ENCODE measurements around the gene MLLT3. TPM values are rescaled to one million over a fixed set of nuclear protein-coding genes. Genes with fewer than 3 reads are reported as not detected.

The MLLT3 gene
- total RNA-seq, 1 donor from 2014 or later = 39.1 TPM

GRCh38 chr9:20529837-20530236, 92.5 kb downstream of the MLLT3 start:
- no peaks in the 10 kb centered on the region for H3F3A ChIP-seq (ENCODE audit: low read depth)
- no peaks in the 10 kb centered on the region for H3K9me3 Mint-ChIP-seq
- peaks cover 6% of the 10 kb centered on the region for H3K4me1 ChIP-seq
- no peaks in the 10 kb centered on the region for H3K27me3 ChIP-seq
- H3K9me3 ChIP-seq (ENCODE audit: low read depth) = no peaks in the 10 kb centered on the region
- peaks cover 10% of the 10 kb centered on the region for H3K4me1 Mint-ChIP-seq
- H3K79me2 ChIP-seq (ENCODE audit: low read depth) = no peaks in the 10 kb centered on the region
- no peak overlapping the region for H2AFZ ChIP-seq (replicated peaks)
- H3K36me3 Mint-ChIP-seq = peaks cover 4% of the 10 kb centered on the region
- H4K20me1 ChIP-seq (ENCODE audit: low read depth) = no peaks in the 10 kb centered on the region
- no peaks in the 10 kb centered on the region for H3K36me3 ChIP-seq
- H3K4me3 ChIP-seq = no peak overlapping the region
- no peak overlapping the region for H3K9ac ChIP-seq
- TF ChIP-seq CTCF (IDR thresholded peaks at IDR 0.05) (no peak), EZH2phosphoT487 (IDR thresholded peaks at IDR 0.05) (no peak), EZH2 (IDR thresholded peaks at IDR 0.05) (no peak)
- H3K4me2 ChIP-seq = no peak overlapping the region
- no peak overlapping the region for H3K27ac Mint-ChIP-seq
- H3K27me3 Mint-ChIP-seq (ENCODE audit: insufficient read depth, low read depth) = peaks cover 2% of the 10 kb centered on the region
- no peak overlapping the region for H3K4me3 Mint-ChIP-seq
- DNase-seq (ENCODE audit: low spot score) = no peak
- H3K27ac ChIP-seq = no peak overlapping the region

DNA sequence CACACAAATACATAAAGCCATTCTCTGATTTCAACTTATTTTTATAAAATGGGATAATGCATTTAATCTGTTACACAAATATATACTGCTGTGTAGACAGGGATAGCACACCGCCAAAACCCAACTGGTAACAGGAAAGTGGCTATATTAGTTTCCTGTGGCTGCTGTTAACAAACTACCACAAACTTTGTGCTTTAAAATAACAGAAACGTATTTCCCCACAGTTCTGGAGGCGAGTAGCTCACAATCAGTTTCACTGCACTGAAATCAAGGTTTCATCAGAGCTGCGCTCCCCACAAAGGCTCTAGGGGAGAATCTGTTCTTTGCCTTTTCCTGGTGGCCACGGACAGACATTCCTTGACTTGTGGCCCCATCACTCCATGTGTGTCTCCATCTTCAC, 94.0 kb downstream of the MLLT3 start:
- Mint-ChIP-seq H3K9me3 (no peaks in the 10 kb centered on the region), H3K27me3 (ENCODE audit: insufficient read depth, low read depth) (peaks cover 2% of the 10 kb centered on the region), H3K36me3 (no peaks in the 10 kb centered on the region), H3K27ac (no peak overlapping the region), H3K4me1 (peaks cover 10% of the 10 kb centered on the region), H3K4me3 (no peak overlapping the region)
- H3F3A ChIP-seq (ENCODE audit: low read depth) = no peaks in the 10 kb centered on the region
- no peaks in the 10 kb centered on the region for H3K36me3 ChIP-seq
- no peaks in the 10 kb centered on the region for H3K27me3 ChIP-seq
- H3K9me3 ChIP-seq (ENCODE audit: low read depth) = no peaks in the 10 kb centered on the region
- no peak overlapping the region for H3K27ac ChIP-seq
- H3K4me3 ChIP-seq = no peak overlapping the region
- no peak overlapping the region for H3K4me2 ChIP-seq
- no peaks in the 10 kb centered on the region for H3K79me2 ChIP-seq (ENCODE audit: low read depth)
- TF ChIP-seq EZH2 (IDR thresholded peaks at IDR 0.05) (no peak), EZH2phosphoT487 (IDR thresholded peaks at IDR 0.05) (no peak), CTCF (IDR thresholded peaks at IDR 0.05) (no peak)
- no peak overlapping the region for H3K9ac ChIP-seq
- no peak overlapping the region for H2AFZ ChIP-seq (replicated peaks)
- H4K20me1 ChIP-seq (ENCODE audit: low read depth) = no peaks in the 10 kb centered on the region
- H3K4me1 ChIP-seq = peaks cover 6% of the 10 kb centered on the region
- no peak for DNase-seq (ENCODE audit: low spot score)

DNA sequence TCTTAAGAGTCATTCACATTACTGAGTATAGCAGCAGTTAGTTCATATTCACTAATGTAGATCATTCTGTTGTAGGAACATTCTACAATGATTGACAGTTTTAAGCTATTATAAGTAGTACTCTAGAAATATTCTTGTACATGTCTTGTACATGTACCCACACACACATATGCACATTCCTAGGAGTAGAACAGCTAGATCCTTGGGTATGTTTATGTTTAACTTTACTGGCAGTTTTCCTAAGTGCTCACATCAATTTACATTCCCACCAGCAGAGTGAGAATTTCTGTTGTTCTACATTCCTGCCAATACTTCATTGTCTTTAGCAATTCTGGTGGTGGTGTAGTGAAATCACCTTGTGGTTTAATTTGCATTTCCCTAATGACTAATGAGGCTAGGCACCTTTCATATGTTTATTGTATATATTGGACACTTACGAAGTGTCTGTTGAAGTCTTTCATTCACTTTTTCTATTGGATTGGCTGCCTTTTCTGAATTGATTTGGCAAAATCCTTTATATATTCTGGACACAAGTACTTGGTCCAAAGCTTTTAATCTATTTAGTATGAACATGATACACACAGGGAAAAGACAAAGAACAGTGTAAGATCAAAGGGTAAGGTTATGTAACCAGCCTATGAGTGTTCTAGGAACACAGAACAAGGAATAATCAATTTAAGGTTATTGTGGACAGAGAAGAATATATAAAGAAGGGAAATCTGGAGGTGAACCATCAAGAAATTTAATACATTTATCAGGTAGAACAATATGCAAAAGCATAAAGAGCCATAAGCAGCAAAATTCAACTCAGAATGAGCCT, 95.6 kb downstream of the MLLT3 start:
- H3K36me3 ChIP-seq = no peaks in the 10 kb centered on the region
- H3K79me2 ChIP-seq (ENCODE audit: low read depth) = no peaks in the 10 kb centered on the region
- no peaks in the 10 kb centered on the region for H4K20me1 ChIP-seq (ENCODE audit: low read depth)
- peaks cover 6% of the 10 kb centered on the region for H3K4me1 ChIP-seq
- H2AFZ ChIP-seq (replicated peaks) = no peak overlapping the region
- no peaks in the 10 kb centered on the region for H3K9me3 ChIP-seq (ENCODE audit: low read depth)
- H3F3A ChIP-seq (ENCODE audit: low read depth) = no peaks in the 10 kb centered on the region
- no peaks in the 10 kb centered on the region for H3K9me3 Mint-ChIP-seq
- no peaks in the 10 kb centered on the region for H3K27me3 ChIP-seq
- no peak overlapping the region for H3K27ac ChIP-seq
- no peak overlapping the region for H3K9ac ChIP-seq
- peaks cover 10% of the 10 kb centered on the region for H3K4me1 Mint-ChIP-seq
- H3K4me3 ChIP-seq = no peak overlapping the region
- no peaks in the 10 kb centered on the region for H3K36me3 Mint-ChIP-seq
- peaks cover 2% of the 10 kb centered on the region for H3K27me3 Mint-ChIP-seq (ENCODE audit: insufficient read depth, low read depth)
- DNase-seq (ENCODE audit: low spot score) = no peak
- H3K4me3 Mint-ChIP-seq = no peak overlapping the region
- H3K4me2 ChIP-seq = no peak overlapping the region
- H3K27ac Mint-ChIP-seq = no peak overlapping the region
- TF ChIP-seq CTCF (IDR thresholded peaks at IDR 0.05) (no peak), EZH2 (IDR thresholded peaks at IDR 0.05) (no peak), EZH2phosphoT487 (IDR thresholded peaks at IDR 0.05) (no peak)
